Type B pancreatic cell (in vitro differentiated cells): ENCODE results near the gene CNTNAP2. TPM values are rescaled to one million over a fixed set of nuclear protein-coding genes. Genes with fewer than 3 reads are reported as not detected.
A peak's percentile ranks its signal among the peaks of the same experiment; 100 is the strongest.

Experiments used
- DNase-seq: peaks from one replicate; pipeline ENCODE4 v3.0.0; 2021; ENCODE audit warnings: mixed read lengths; ENCODE audit not compliant: unreplicated experiment; ENCODE audit errors: extremely low spot score
- H3K27ac Mint-ChIP-seq: 2 replicates; pipeline ENCODE4 v1.8.0; 2021; ENCODE audit warnings: mild to moderate bottlenecking, mixed read lengths
- H3K27me3 Mint-ChIP-seq: 2 replicates; pipeline ENCODE4 v1.8.0; 2021; ENCODE audit warnings: mixed read lengths
- H3K36me3 Mint-ChIP-seq: 2 replicates; pipeline ENCODE4 v1.8.0; 2021; ENCODE audit warnings: mixed read lengths
- H3K4me1 Mint-ChIP-seq: one replicate; pipeline ENCODE4 v1.8.0; 2021; ENCODE audit warnings: mixed read lengths; ENCODE audit not compliant: unreplicated experiment
- H3K4me3 Mint-ChIP-seq: 2 replicates; pipeline ENCODE4 v1.8.0; 2021; ENCODE audit warnings: mild to moderate bottlenecking, mixed read lengths
- H3K9me3 Mint-ChIP-seq: 2 replicates; pipeline ENCODE4 v1.8.0; 2021; ENCODE audit warnings: mixed read lengths
- CTCF ChIP-seq: fragments of 200-600 bp; sonication (generic); conservative IDR thresholded peaks from 2 replicates; pipeline ENCODE4 v1.5.0; 2021; ENCODE audit warnings: antibody characterized with exemption, mild to moderate bottlenecking
- total RNA-seq: library from RNA; stranded (reverse); gene quantifications from 2 replicates; pipeline ENCODE4 v1.2.1, GENCODE V29; 2021; ENCODE audit warnings: low replicate concordance

Gene CNTNAP2
- total RNA-seq, 1 donor from 2014 or later, result 26.8 TPM

GRCh38 chr7:147878912-147879661 lies 1762.5 kb downstream of the CNTNAP2 start:
- no peak overlapping the region for H3K4me3 Mint-ChIP-seq
- H3K27me3 Mint-ChIP-seq, result no peaks in the 10 kb centered on the region
- H3K9me3 Mint-ChIP-seq, result no peaks in the 10 kb centered on the region

GRCh38 chr7:147885869-147886268 lies 1769.3 kb downstream of the CNTNAP2 start:
- Mint-ChIP-seq H3K27me3 (no peaks in the 10 kb centered on the region), H3K36me3 (no peaks in the 10 kb centered on the region), H3K4me1 (no peaks in the 10 kb centered on the region), H3K27ac (no peak overlapping the region), H3K4me3 (no peak overlapping the region), H3K9me3 (no peaks in the 10 kb centered on the region)
- no peak for TF ChIP-seq CTCF
- no peak for DNase-seq

More at GRCh38 chr7:147878912-147879661, 1762.5 kb downstream of the CNTNAP2 start:
- H3K27ac Mint-ChIP-seq, result no peak overlapping the region
- no peaks in the 10 kb centered on the region for H3K36me3 Mint-ChIP-seq
- no peaks in the 10 kb centered on the region for H3K4me1 Mint-ChIP-seq
- TF ChIP-seq CTCF, result no peak
- no peak for DNase-seq

GRCh38 chr7:147894271-147894670 lies 1777.7 kb downstream of the CNTNAP2 start:
- Mint-ChIP-seq H3K36me3 (no peaks in the 10 kb centered on the region), H3K27me3 (no peaks in the 10 kb centered on the region), H3K27ac (no peak overlapping the region), H3K4me1 (no peaks in the 10 kb centered on the region), H3K9me3 (no peaks in the 10 kb centered on the region), H3K4me3 (no peak overlapping the region)
- DNase-seq, result no peak
- peak; percentile 24 for TF ChIP-seq CTCF

- H3K36me3 Mint-ChIP-seq, result no peaks in the 10 kb centered on the region
- H3K9me3 Mint-ChIP-seq, result no peaks in the 10 kb centered on the region
- DNase-seq, result no peak
- no peaks in the 10 kb centered on the region for H3K27me3 Mint-ChIP-seq
- no peaks in the 10 kb centered on the region for H3K4me1 Mint-ChIP-seq
- no peak overlapping the region for H3K27ac Mint-ChIP-seq
- H3K4me3 Mint-ChIP-seq, result no peak overlapping the region
- no peak for TF ChIP-seq CTCF
Measured at GRCh38 chr7:147896121-147896520, 1779.5 kb downstream of the CNTNAP2 start.

- Mint-ChIP-seq H3K27me3 (no peaks in the 10 kb centered on the region), H3K4me1 (peaks cover 13% of the 10 kb centered on the region), H3K36me3 (no peaks in the 10 kb centered on the region), H3K27ac (peak overlapping the region; percentile 40), H3K9me3 (no peaks in the 10 kb centered on the region), H3K4me3 (no peak overlapping the region)
- no peak for TF ChIP-seq CTCF
- no peak for DNase-seq
Measured at GRCh38 chr7:147903536-147904218, 1787.1 kb downstream of the CNTNAP2 start.
